NCI-H2029 (cell line): ENCODE results near the gene CEBPG.

ENCODE experiments used
- DNase-seq: peaks from one replicate; lab custom pipeline; 2025; lab: John Stamatoyannopoulos, UW

CEBPG gene

DNA sequence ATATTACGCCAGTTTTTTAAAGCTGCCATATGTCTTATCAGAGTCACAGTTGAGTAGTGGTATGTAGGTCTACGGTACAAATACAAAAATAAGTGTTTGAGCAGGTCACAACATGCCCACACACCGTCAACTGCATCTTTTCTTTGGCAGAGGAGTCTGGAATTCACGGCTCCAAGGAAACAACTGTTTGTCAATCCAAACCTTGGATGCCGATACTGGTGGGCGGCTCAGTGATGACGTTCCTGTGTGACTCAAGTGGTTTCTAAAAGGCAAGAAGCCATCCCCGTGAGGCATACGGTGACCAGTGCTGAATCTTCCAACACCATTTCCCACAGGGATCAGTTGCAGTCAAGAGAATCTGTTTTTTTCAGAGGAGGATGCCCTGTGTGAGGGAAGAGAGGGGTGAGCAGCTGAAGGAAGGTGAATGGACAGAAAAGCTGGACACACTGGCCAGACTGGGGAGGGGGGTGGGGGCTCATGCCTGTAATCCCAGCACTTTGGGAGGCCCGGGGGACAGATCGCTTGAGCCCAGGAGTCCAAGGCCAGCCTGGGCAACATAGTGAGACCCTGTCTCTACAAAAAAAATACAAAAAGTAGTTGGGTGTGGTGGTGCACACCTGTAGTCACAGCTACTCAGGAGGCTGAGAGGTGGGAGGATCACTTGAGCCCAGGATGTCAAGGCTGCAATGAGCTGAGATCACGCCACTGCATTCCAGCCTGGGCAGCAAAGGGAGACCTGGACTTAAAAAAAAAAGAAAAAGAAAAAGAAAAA lies 22.8 kb upstream of the CEBPG start:
- DNase-seq = no peak

DNA sequence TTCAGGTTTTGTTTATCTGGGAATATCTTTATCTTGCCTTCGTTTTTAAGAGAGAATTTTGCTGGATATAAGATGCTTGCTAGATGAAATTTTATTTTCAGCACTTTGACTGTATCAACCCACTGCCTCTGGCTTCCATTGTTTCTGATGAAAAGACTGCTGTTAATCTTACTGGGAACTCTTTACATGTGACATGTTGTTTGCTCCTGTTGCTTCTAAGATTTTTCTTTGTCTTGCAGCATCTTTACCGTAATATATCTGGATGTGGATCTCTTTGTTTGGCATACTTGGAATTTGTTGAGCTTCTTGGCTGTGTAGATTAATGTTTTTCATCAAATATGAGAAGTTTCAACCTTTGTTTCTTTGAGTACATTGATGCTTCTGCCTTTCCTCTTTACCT lies 18.0 kb upstream of the CEBPG start:
- DNase-seq = no peak

DNA sequence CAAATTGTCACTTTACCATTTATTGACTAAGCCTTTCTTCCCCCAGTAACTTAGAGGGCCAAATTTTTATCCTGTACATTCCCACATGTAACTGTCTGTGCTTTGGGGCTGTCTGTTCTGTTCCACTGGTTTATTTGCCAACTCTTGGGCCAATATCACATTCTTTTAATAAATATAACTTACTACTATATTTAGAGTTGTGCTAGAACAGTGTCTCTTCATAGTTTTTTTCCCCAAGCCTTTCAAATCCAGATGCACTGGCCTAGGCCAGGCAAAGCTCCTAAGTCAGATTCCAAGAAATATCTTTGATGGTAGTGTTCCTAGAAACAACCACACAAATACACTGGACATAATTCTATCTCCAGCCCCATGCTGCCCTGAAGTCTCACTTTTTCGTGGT lies 16.0 kb upstream of the CEBPG start:
- DNase-seq = no peak

DNA sequence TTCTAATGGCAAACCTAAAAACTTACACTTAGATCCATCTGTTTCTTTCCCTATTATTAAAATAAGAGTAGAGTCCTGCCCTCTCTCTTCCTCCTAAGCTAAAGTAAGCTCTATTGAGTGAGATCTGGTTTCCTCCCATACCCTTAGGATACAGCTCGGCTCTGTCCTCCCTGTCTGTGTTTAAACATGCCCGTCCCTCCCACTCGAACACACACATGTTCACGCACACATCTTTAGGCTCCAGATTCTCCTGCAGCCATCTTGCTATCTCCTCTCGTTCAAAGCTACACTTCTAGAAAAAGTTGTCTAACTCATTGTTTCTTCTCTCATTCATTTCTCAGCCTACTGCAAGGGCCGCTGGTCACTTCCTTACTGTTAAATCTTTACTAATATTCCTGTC lies 15.1 kb upstream of the CEBPG start:
- no peak for DNase-seq

DNA sequence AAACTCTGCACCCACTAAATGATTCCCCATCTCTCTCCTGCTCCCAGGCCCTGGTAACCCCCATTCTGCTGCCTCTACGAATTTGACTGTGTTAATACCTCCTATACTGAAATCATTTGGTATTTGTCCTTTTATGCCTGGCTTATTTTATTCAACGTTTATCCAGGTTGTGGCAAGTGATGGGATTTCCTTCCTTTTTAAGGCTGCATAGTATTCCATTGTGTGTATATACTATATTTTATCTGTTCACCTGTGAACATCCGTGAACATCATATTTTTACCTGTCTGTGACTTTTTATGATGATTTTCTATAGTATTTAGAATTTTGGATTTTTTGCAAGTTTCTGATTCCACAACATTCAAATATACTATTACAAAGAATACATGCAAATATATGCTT lies 13.9 kb upstream of the CEBPG start:
- DNase-seq = no peak

DNA sequence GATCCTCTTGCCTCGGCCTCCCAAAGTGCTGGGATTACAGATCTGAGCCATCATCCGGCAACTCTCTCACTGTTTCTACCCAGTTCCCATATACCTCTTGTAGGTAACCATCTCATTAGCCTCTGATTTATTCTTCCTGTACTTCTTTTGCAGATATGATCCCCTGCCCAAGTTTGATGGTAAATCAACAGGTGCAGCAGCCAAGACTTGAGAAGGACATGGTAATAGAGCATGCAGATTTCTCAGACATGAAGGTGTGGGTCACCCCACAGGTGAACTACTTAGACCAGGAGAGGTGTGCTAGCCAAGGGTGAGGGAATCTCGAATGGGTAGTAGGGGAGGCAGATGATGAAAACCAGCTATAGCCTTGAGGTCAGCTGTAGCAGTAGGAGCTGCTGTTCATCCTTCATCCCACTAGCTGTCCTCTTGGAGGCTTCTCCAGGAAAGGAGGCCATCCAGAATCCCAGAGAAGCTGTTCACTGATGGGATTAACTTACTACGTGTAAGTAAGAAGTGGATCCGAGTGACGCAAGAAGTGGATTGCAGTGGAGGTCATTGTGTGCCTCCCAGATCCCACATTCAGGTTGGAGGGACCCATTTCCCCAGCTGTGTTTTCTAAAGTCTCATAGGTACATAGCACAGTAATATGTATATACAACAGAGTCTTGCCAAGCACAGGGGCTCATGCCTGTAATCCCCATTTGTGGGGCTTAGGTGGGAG lies 10.8 kb upstream of the CEBPG start:
- no peak for DNase-seq

DNA sequence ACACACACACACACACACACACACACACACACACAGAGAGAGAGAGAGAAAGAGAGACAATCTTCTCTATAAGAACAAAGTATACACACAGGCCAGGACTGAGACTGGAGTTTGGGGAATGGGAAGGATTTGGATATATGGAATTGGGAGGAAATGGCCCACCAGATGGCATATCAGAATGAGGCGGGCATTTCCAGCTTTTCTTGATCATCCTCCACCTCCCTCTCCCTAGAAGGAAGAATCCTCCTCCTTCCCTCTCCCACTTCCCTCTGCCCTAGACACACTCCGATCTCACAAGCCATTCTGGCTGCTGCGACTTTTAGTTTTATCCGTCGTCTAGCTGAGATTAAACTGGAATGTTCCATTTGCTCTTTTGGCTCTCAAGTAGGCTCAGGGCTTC lies 10.0 kb upstream of the CEBPG start:
- no peak for DNase-seq

DNA sequence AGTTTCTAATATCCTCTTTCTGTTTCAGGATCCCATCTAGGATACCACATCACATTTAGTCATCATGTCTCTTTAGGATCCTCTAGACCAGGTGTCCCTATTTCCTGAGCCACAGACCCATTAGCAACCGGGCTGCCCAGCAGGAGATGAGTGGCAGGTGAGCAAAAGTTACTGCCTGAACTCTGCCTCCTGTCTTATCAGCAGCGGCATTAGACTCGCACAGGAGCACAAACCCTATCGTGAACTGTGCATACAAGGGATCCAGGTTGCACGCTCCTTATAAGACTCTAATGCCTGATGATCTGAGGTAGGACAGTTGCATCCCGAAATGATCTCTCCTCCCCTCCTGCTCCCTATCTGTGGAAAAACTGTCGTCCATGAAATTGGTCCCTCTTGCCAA lies 7.8 kb upstream of the CEBPG start:
- no peak for DNase-seq

DNA sequence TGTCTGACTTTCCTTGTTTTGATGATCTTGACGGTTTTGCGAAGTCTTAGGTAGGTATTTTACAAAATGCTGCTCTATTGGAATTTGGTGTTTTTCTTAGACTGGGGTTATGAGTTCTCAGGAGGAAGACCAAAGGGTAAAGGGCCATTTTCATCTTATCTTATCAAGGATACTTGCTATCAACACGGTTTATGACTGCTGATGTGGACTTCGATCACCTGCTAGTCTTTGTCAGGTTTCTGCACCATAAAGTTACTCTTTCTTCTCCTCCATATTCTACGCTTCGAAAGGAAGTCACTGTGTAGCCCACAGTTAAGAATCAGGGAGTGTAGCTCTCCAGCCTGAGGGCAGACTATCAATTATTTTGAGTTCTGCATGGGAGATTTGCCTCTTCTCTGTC lies 7.4 kb upstream of the CEBPG start:
- DNase-seq = no peak

DNA sequence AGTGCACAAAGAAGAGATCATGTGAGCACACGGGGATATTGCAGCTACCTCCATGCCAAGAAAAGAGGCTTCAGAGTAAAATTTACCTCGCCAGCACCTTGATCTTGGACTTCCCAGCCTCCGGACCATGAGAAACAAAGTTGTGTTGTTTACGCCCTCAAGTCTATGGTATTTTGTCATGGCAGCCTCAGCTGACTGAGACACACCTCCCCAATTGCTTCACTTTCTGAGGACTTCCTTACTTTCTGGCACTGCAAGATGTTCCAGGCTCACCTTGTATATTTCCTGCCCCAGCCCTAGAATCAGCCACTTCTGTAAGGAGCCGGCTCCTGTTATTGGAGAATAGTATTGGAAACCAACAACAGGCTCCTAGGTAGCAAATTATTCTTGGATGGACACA lies 6.6 kb upstream of the CEBPG start:
- DNase-seq = no peak

DNA sequence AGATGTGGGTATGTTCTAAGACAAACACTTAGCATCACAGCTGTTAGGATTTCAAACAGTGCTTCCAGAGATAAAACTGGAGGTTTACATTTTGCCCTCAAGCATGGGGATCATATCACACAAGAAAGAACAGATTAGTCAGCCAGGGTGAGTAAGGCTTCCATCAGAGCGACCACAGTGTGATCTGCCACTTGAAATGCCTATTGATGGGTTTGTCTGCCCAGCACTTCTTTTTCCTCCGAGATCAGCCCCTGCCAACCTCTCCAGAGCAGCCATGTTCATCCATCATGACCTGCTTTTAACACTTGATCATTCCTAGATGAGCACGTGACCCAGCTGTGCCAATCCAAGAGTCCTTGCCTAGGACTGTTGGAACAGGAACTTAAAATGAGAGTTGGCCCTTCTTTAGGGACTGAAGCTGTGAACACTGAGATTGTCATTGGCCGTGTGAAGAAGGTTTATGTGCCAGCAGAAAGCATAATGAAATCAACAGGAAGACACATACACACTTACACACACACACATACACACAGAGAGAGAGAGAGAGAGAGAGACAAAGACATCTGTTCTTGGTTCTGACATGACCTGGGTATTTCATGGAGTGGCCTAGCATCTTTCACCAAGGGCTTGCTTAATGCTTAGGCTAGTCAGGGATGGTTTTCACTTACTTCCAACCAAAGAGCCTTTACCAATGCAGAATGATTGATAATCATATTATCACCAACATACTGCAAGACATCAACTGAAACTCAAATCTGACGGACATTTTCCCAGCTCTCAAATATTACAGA lies 5.2 kb upstream of the CEBPG start:
- no peak for DNase-seq

DNA sequence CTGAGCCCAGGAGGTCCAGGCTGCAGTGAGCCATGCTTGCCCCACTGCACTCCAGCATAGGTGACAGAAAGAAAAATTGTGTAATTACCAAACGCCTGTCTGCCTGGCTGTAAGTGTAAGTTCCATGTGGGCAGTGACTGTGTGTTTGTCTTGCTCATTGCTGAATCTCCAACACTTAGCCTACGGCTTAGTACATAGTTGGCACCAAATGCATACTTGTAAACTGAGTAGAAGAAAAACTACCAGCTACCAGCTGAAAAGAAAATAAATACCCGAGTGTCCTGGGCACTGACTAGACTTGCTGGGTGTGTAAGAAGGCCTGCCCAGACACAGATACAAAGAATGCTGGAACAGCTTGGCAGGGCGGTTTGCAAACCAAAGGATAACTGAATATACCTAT lies 2.7 kb upstream of the CEBPG start:
- DNase-seq = no peak

DNA sequence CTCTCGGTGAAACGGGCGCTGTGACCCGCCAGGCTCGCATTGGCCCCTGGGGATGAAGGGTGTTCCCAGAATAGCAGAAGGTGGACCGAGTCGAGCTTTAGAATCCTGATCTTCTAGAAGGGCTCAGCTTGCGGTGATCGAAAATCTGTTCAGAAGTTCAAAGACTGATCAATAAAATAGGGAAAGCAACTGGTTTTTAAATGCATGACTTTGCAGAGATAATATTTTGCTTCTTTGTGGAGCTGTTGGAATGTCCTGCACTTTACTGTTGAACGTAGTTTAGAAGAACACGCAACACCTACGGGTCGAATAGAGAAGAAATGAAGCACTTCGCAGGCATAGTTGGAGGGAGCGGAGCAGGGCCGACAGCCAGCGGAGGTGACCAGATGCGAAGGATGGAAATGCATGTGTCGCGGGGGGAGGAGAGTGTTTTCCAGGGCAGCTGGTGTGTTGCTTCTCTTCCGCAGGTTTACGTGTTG lies 766 bp downstream of the CEBPG start:
- DNase-seq = no peak

DNA sequence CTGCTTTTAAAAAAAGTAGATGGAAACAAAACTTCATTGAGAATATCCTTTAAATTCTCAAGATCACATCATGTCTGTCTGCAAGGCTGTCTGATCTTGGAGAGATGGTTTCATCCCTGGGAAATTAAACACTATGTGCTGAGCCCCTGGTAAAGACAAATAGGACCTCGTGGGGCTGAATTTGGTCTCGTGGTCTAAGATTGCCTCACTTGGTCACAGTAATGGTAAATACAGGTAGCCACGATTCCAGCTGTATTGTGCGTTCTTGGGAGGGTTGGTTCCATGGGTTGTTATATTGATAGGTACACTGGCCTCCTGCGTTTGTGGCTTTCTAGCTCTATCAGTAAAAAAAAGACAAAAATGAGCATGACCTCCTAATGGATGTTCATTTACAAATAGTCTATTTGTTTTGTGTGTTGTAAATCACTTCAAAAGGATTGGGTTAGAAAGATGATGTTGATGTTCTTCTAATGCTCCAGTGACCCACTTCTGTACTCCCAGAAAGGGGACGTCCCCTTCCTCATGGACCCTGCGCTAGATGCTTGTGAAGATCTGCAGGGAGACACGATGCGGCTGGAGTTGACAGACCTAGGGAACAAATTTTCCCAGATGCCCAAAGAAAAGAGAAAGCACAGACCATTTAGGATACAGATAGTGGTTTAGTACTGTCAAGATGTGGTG lies 1.8 kb downstream of the CEBPG start:
- no peak for DNase-seq

DNA sequence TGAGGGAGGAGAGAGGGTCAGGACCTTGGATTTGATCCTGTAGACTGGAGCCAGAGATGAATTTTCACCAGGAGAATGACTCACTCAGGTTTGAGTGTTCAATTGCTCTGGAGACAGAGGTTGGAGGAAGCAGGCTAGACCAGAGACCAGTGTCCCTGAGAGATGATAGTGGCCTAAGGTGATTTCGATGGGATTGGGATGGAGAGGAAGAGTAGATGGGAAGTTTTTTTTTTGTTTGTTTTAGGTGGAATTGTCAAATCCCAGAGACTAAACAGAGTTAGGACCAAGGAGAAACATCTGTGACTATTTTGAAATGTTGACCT lies 2.3 kb downstream of the CEBPG start:
- DNase-seq = no peak

DNA sequence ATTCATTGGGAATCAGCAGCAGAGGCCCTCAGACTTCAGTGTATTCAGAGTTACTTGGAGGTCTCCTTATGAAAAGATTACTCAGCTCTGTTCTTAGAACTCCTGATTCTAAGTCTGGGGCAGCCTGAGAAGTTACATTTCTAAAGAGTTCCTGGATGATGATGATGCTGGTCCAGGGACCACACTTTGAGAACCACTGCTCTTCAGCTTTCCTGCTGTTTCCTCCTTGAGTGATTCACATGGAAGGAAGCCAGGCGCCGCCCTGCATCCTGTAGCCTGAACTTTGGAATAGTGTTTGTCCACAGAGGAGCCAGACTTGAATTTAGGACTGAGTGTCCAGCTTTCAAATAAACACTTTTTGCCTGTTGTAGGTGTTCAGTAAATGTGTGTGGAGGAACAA lies 2.9 kb downstream of the CEBPG start:
- no peak for DNase-seq

DNA sequence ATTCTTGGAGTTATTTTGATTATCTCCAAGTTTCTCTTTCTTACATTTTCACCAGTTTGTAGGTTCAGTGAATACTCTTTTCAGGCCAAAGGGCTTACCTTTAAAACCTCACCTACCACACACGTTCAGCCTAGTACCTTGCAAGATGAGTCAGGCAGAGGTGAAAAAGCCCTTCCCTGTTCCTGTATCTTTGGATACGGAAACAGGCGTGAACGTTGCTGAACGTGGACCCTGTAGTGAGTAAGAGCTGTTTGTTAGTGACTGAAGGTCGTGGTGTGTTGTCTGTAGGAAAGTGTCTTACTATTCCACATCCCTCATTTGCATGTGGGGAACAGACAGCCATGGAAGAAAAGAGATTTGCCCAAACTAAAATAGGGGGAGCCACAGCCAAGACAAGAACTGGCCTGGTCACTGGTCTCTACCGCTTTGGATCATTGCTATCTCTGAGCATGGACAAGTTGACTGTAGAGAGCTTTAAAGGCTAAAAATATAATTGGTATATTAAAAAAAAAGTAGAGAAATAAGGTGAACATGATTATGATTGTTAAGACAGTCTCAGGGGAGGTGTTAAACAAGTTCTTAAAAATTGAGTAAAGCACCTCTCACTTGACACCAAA lies 3.5 kb downstream of the CEBPG start:
- DNase-seq = no peak

DNA sequence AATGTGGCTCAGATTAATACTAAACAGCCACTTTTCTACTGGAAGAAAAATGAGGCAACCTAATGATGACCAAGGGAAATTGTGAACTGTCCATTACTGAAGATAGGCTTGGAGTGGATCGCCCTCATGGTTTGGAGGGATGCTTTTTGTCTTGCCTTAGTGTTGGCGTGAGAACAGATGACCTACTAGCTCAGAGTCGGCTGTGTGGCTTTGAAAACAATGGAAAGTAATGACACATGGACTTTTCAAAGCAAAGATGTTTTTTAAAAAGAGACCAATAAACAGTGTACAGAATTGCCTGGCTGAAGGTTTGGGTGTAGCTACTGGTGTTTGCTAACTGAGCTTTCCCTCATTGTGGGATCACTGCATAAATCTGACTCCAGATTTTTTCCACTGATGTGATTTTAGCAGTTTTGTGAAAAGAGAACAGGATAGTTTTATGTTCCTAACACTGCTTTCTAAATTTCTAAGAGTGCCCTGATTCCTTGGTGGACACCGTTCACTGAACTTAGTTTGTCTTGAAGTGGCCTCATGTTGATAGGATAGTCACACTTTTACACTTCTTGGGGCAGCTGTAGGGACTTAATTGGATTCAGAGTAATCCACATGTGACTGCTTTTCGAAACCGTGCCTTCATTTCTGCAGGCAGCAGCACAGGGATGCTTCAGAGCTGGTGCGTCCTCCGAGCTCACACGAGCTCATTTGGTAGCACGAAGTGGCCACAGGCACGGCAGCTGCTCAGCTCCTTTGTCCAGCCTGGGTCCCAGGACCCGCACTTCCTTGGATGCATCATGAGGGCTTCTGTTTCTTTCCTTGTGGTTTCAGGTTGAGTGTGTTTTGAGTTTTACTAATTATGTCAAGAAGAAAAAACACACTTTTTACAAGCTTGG lies 4.3 kb downstream of the CEBPG start:
- DNase-seq = no peak

DNA sequence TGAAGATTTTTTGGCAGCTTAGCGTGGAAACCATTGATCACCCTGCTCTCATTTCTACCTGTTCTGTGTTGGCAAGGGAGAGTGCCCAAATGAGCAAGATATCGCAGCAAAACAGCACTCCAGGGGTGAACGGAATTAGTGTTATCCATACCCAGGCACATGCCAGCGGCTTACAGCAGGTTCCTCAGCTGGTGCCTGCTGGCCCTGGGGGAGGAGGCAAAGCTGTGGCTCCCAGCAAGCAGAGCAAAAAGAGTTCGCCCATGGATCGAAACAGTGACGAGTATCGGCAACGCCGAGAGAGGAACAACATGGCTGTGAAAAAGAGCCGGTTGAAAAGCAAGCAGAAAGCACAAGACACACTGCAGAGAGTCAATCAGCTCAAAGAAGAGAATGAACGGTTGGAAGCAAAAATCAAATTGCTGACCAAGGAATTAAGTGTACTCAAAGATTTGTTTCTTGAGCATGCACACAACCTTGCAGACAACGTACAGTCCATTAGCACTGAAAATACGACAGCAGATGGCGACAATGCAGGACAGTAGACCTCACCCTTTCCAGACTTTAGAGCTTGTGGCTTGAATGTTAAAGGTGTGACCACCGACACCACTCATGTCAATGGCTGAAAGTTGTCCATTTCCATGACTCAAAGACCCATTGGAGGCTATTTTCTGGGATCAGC lies 5.8 kb downstream of the CEBPG start:
- DNase-seq = no peak

DNA sequence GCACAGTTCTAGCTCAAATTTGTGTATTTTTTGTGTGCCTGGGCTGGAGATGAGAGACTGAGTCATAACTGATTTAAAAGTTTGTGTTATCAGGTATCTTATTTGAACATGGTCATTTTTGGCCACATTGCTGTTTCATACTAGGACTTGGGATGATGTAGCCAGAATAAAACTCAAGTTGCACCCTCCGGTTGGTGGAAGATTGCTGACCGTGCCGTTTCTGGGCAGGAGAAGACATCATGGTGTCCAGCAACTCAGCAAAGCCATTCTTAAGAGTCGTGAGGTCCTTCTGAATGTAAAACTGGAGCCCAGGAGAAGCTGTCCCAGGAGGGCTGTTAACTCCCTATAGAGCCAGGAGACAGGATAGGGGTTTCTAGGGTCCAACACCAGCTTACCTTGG lies 7.6 kb downstream of the CEBPG start:
- no peak for DNase-seq
